ENCODE measurements around the gene TEX261. TPM values are rescaled to one million over a fixed set of nuclear protein-coding genes. Genes with fewer than 3 reads are reported as not detected.

The TEX261 gene
- total RNA-seq, 4 donors from 2014 or later = 36.1 to 38.7 (median 37.0) TPM

GRCh38 chr2:70944111-70944690 lies 50.5 kb downstream of the TEX261 start:
- peaks cover 0 to 23% (median 5%) of the 10 kb centered on the region in 4 donors for H3K4me1 ChIP-seq
- no peaks in the 10 kb centered on the region for H3K9me3 ChIP-seq
- 87 to 96% methylated on average over 4 of the region's 4 CpGs for WGBS, 2 donors
- H3K4me3 ChIP-seq = no peak overlapping the region
- peaks cover 0 to 7% of the 10 kb centered on the region in 2 donors for H3K27me3 ChIP-seq
- H3K27ac ChIP-seq = no peak overlapping the region
- DNase-seq (ENCODE audit: low spot score in 2 of 2) = no peak
- no peak for TF ChIP-seq POLR2A (IDR thresholded peaks at IDR 0.05)
- TF ChIP-seq EP300 (IDR thresholded peaks at IDR 0.05) = no peak
- TF ChIP-seq, protein P1, sequence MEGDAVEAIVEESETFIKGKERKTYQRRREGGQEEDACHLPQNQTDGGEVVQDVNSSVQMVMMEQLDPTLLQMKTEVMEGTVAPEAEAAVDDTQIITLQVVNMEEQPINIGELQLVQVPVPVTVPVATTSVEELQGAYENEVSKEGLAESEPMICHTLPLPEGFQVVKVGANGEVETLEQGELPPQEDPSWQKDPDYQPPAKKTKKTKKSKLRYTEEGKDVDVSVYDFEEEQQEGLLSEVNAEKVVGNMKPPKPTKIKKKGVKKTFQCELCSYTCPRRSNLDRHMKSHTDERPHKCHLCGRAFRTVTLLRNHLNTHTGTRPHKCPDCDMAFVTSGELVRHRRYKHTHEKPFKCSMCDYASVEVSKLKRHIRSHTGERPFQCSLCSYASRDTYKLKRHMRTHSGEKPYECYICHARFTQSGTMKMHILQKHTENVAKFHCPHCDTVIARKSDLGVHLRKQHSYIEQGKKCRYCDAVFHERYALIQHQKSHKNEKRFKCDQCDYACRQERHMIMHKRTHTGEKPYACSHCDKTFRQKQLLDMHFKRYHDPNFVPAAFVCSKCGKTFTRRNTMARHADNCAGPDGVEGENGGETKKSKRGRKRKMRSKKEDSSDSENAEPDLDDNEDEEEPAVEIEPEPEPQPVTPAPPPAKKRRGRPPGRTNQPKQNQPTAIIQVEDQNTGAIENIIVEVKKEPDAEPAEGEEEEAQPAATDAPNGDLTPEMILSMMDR (IDR thresholded peaks at IDR 0.05) = no peak
- H3K36me3 ChIP-seq = no peaks in the 10 kb centered on the region

DNA sequence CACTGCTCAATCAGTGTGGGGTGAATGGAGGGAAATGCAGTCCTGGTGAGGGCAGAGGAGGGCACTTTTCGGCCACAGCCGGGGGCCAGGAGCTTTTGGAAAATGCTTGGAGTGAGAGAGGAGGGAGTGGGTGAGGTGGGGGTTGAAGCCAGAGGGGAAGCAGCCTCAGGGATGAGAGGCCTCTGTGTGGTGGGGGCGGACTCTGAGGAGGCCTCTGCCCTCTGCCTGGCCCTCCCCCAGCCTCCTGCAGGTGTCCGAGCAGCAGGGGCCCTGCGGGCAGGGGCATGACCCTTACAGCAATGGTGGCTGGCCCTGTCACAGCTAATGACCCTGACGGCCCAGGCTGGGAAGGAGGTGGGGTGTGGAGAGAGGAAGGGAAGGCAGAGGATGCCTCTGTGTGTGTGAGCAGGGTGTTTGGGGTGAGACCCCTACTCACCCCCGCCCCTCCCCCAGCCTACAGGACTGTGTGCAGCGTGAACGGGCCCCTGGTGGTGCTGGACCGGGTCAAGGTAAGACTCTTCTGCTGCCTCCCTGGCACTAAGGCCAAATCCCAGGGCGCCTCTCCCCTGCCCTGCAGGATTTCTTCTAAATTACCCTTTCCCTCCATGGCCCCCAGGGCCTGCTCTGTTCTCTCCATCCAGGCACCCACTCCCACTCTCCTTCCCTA lies 51.3 kb downstream of the TEX261 start:
- Histone ChIP-seq H3K4me3 (no peak overlapping the region), H3K9me3 (no peaks in the 10 kb centered on the region), H3K27ac (no peak overlapping the region), H3K4me1 (peaks cover 0 to 17% (median 5%) of the 10 kb centered on the region in 4 donors), H3K27me3 (peaks cover 0 to 11% of the 10 kb centered on the region in 2 donors), H3K36me3 (no peaks in the 10 kb centered on the region)
- no peak for DNase-seq (ENCODE audit: low spot score in 2 of 2)
- TF ChIP-seq EP300 (IDR thresholded peaks at IDR 0.05) (no peak), POLR2A (IDR thresholded peaks at IDR 0.05) (no peak)
- TF ChIP-seq, protein P1 (IDR thresholded peaks at IDR 0.05) = no peak
- WGBS, 2 donors = 66 to 71% methylated on average over 11 of the region's 11 CpGs

DNA sequence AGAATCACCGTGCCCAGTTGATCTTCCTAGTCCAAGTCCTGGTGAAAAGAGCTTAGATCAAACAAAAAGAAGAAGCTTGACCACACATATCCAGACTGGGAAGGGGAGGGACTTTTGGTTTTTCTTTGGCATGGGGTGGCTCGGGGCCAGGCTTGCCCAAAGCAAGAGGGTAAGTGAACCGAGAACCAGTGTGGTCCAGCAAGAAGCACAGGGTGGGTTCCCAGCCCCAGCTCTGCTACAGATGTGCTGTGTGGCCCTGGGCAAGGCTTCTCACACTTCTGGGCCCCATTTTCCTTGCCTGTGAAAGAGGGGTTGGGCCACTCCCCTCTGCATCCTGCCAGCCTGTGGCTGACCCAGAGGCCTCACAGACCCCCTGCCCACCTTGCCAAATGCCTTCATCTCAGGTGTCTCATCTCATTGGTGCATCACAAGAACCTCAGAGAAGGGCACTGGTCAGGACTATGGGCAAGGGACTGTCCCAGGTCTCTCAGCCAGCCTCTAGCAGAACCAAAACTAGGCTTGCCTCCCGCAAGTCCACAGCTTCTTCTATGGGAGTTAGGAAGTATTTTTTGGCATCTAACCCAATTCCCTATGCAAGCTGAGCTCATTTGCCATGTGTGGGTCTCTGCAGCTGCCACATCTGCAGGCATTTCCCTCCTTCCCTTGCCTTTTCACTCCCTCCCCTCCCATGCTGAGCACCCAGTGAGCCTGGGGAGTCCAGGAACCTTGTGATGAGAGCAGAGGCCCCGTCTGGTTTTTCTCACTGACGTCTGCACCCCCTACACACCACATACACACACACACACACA lies 52.1 kb downstream of the TEX261 start:
- 53 to 74% methylated on average over 6 of the region's 6 CpGs for WGBS, 2 donors
- peaks cover 0 to 10% (median 3%) of the 10 kb centered on the region in 4 donors for H3K4me1 ChIP-seq
- no peaks in the 10 kb centered on the region for H3K36me3 ChIP-seq
- no peak overlapping the region for H3K4me3 ChIP-seq
- H3K9me3 ChIP-seq = no peaks in the 10 kb centered on the region
- TF ChIP-seq EP300 (IDR thresholded peaks at IDR 0.05) (no peak), POLR2A (IDR thresholded peaks at IDR 0.05) (no peak)
- TF ChIP-seq, protein P1 (IDR thresholded peaks at IDR 0.05) = no peak
- H3K27me3 ChIP-seq = peaks cover 0 to 14% of the 10 kb centered on the region in 2 donors
- no peak overlapping the region for H3K27ac ChIP-seq
- no peak for DNase-seq (ENCODE audit: low spot score in 2 of 2)

DNA sequence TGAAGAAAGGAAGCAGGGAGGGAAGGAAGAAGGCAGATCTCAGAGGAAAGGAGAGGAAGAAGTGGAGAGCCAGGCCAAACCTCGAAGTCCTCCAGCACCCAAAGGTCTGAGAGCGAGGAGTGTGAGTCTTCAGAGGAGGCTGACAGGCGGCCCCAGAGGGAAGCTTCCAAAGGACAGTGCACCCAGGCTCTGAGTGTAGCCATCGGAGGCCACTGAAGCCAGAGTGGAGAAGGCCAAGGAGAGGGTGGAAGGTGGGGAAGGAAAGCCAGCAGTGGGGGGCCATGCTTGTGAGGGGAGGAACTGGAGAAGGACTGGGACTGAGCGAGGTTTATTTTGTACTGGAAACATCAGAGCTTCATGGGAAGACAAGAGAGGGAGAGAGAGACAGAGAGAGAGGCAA lies 53.0 kb downstream of the TEX261 start:
- DNase-seq (ENCODE audit: low spot score in 2 of 2) = no peak
- Histone ChIP-seq H3K36me3 (no peaks in the 10 kb centered on the region), H3K27ac (no peak overlapping the region), H3K9me3 (no peaks in the 10 kb centered on the region), H3K4me1 (peaks cover 0 to 4% (median 1%) of the 10 kb centered on the region in 4 donors), H3K27me3 (peaks cover 0 to 14% of the 10 kb centered on the region in 2 donors), H3K4me3 (no peak overlapping the region)
- WGBS, 2 donors = 85 to 87% methylated on average over 5 of the region's 5 CpGs
- TF ChIP-seq POLR2A (IDR thresholded peaks at IDR 0.05) (no peak), EP300 (IDR thresholded peaks at IDR 0.05) (no peak)
- TF ChIP-seq, protein P1 (IDR thresholded peaks at IDR 0.05) = no peak
